GM12801 (cell line): ENCODE measurements around the gene QDPR.

Source experiments
- TF ChIP-seq, protein P1 (sequence below): IDR thresholded peaks from one replicate; pipeline ENCODE4 v1.5.1; 2011; ENCODE audit warnings: control low read depth; ENCODE audit not compliant: insufficient read length; ENCODE audit errors: extremely low read depth

The QDPR gene

DNA sequence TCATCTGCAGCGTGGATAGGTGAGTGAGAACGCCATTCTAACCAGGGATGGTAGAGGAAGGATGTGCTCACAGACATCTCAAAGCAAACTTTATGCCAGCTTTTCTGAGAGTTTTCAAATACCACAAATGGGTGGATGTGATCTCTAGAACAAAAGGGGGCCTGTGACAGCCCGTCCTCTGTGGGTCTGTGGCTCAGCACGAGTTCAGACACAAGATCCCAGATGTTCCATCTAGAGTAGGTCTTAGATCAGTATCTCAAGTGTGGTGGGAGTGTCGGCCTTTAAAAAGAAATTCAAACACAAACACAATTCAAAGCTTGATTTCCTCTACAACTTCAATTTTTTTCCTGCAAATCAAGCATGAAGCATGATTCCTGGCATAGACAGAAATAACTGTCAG lies 22.8 kb downstream of the QDPR start:
- TF ChIP-seq, protein P1, sequence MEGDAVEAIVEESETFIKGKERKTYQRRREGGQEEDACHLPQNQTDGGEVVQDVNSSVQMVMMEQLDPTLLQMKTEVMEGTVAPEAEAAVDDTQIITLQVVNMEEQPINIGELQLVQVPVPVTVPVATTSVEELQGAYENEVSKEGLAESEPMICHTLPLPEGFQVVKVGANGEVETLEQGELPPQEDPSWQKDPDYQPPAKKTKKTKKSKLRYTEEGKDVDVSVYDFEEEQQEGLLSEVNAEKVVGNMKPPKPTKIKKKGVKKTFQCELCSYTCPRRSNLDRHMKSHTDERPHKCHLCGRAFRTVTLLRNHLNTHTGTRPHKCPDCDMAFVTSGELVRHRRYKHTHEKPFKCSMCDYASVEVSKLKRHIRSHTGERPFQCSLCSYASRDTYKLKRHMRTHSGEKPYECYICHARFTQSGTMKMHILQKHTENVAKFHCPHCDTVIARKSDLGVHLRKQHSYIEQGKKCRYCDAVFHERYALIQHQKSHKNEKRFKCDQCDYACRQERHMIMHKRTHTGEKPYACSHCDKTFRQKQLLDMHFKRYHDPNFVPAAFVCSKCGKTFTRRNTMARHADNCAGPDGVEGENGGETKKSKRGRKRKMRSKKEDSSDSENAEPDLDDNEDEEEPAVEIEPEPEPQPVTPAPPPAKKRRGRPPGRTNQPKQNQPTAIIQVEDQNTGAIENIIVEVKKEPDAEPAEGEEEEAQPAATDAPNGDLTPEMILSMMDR, result no peak

DNA sequence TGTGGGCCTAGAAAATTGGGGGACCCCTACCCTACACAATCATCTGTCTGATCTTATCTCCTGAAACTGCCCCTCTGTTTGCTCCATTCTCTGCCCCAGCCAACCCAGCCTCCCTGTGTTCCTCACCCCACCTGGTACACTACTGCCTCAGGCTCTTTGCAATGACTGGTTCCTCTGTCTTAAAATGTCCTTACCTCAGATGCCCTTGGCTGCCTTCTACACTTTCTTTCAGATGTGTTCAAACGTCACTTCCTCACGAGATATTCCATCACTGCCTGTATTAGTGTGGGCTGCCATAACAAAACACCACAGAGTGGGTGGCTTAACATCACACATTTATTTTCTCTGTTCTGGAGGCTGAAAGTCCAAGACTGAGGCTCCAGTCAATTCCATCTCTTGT lies 29.2 kb downstream of the QDPR start:
- TF ChIP-seq, protein P1, result no peak

DNA sequence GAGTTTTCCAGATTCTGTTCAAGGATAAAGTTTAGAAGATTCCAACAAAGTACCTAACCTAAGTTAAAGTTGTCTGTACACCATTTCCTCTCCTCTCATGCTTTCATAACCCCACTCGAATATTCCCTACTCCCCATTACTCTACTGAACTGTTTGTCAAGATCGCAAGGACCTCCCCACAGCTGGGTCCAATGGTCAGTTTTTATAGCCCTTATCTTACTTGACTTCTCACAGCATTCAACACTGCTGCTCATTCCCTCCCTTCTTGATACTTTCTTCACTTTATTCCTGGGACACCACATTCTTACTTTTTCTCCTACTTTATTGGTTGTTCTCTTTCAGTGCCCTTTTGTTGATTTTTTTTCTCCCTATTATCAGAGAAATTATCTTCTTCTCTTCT lies 30.9 kb downstream of the QDPR start:
- TF ChIP-seq, protein P1, result no peak

DNA sequence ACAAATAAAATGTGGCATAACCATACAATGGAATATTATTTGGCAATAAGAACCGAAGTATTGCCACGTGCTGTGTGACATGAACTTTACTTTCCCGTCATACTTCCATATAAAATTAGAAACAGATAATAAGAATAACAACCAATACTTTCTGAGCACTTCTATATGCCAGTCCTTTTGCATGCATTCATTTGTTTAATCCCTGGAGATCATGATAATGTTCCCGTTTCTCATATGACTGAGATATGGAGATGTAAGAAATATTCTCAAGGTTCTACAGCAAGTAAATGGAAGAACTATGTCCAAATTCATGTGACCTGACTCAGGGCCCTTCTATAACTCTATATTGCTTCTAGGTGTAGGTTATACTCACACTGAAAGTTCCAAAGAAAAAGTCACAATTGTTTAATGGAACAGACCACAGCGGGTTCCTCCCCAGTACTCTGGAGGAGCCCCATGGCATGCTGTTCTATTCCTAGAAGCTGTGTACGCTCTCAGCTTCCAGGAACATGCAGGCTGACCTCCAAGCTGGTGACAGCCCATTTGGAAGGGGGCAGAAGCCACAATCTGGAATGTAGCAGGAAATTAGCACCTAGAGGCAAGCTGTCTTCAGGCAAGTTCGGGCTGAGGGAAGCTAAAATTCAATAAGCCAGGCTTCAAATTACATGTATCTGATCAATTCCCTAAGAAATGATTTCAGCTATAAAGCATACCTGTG lies 31.5 kb downstream of the QDPR start:
- TF ChIP-seq, protein P1, result no peak

GRCh38 chr4:17477774-17478472 lies 34.0 kb downstream of the QDPR start:
- TF ChIP-seq, protein P1, result no peak

- TF ChIP-seq, protein P1, result no peak
These were observed 35.0 kb downstream of the QDPR start for GRCh38 chr4:17476853-17477252.

- TF ChIP-seq, protein P1, result no peak
These were observed 36.4 kb downstream of the QDPR start for GRCh38 chr4:17475481-17475880.
